Measurements from ENCODE around the gene PRR16.

GRCh38 chr5:120609570-120609969 lies 145.5 kb downstream of the PRR16 start:
- TF ChIP-seq POLR2A (IDR thresholded peaks at IDR 0.05; ENCODE audit: low read depth): no peak
- TF ChIP-seq POLR2AphosphoS5 (IDR thresholded peaks at IDR 0.05): no peak
- TF ChIP-seq CTCF (IDR thresholded peaks at IDR 0.05): no peak

All from esophagus muscularis mucosa (tissue), 3 donors.